Adrenal gland (tissue), 12 donors: Measurements from ENCODE around the gene PTPN5. TPM values are rescaled to one million over a fixed set of nuclear protein-coding genes. Genes with fewer than 3 reads are reported as not detected.
A peak's percentile ranks its signal among the peaks of the same experiment; 100 is the strongest.

ENCODE experiments used
- DNase-seq, 7 donors: peaks; one replicate each; pipeline ENCODE4 v3.0.0-alpha.2; 2019 to 2020
- H3K27ac ChIP-seq, 5 donors: fragments of 200-600 bp; sonication (generic) in 4 of 5; 1 replicate in 3 of 5; 2 replicates in 2 of 5; pipeline versions ENCODE4 v1.5.1 to v1.8.0; 2016 to 2020; ENCODE audit warnings: mild to moderate bottlenecking in 1 of 5
- H3K27me3 ChIP-seq: fragments of 200-600 bp; 2 replicates; pipeline ENCODE4 v1.8.0; 2021
- H3K36me3 ChIP-seq, 2 donors: fragments of 200-600 bp; replicated peaks in 1 of 2; 1 replicate in 1 of 2; 2 replicates in 1 of 2; pipeline versions ENCODE4 v1.5.1 to v1.8.0; 2018 to 2022
- H3K4me1 ChIP-seq, 2 donors: fragments of 200-600 bp; replicated peaks in 1 of 2; 1 replicate in 1 of 2; 2 replicates in 1 of 2; pipeline versions ENCODE4 v1.5.1 to v1.8.0; 2018 to 2021
- H3K4me3 ChIP-seq, 4 donors: fragments of 200-600 bp; sonication (generic) in 3 of 4; one replicate each; pipeline ENCODE4 v1.5.1; 2016 to 2018
- H3K9me3 ChIP-seq, 3 donors: fragments of 200-600 bp; sonication (generic) in 1 of 3; replicated peaks in 1 of 3; 1 replicate in 2 of 3; 2 replicates in 1 of 3; pipeline versions ENCODE4 v1.5.1 to v1.8.0; 2016 to 2021
- CTCF ChIP-seq, 6 experiments: fragments of 450-650 bp in 4 of 6; fragments of 200-600 bp in 2 of 6; sonication (generic) in 1 of 6; IDR thresholded peaks; 1 replicate in 5 of 6; 2 replicates in 1 of 6; pipeline versions ENCODE4 v1.5.1 to v1.8.0; 2016 to 2021; ENCODE audit warnings: antibody characterized with exemption in 6 of 6, mild to moderate bottlenecking in 2 of 6, moderate library complexity in 1 of 6
- POLR2A ChIP-seq, 2 donors: fragments of 450-650 bp; IDR thresholded peaks; one replicate each; pipeline ENCODE4 v1.6.1; 2017; ENCODE audit warnings: antibody characterized with exemption in 2 of 2, mild to moderate bottlenecking in 2 of 2, moderate library complexity in 1 of 2
- WGBS, 4 donors: extraction: QIAGEN DNeasy Blood & Tissue Kit in 2 of 4; methylation state at CpG; one replicate each; pipeline versions ENCODE4 v1.1.5 to v1.1.7; 2013 to 2017; 5-methylcytosine and 5-hydroxymethylcytosine counted together
- intact Hi-C, 2 donors: fragments of 100-400 bp; cut with DNase I; formaldehyde crosslinking; loops; one replicate each; pipeline versions ENCODE4 v1.14.1 to v1.15.0; 2022 to 2023
- polyA plus RNA-seq, 3 donors: library from polyadenylated mRNA; stranded (reverse); fragments of 200-250 nt in 2 of 3; fragments of 350-450 nt in 1 of 3; fragmentation: Illumina TruSeq in 1 of 3; extraction: RNeasy Lipid Tissue Mini Kit (QIAGEN cat#74804) in 1 of 3; gene quantifications; one replicate each; pipeline ENCODE4 v1.2.3, GENCODE V29; 2013 to 2014
- total RNA-seq, 9 donors: library from RNA; depleted of rRNA in 4 of 9; stranded (reverse); fragments of >200 nt in 4 of 9; fragments of 120-200 nt in 1 of 9; fragmentation: NEBNext Ultra II Directional in 1 of 9; extraction: Animal tissue kit (Norgen Biotek cat#: 25700) in 1 of 9; gene quantifications; one replicate each; pipeline versions ENCODE4 v1.1.0 to v1.2.4, GENCODE V29; 2013 to 2023
- donor health status: healthy with polysubstance abuse.
- donor health status: Bipolar disorder and iron deficiency.
- donor health status: DM: yes; HTN: yes; CAD: no.
- donor health status: DM: no; HTN: no; CAD: no.
- donor health status: DM: no; HTN: no; CAD: no.
- donor health status: DM: yes; HTN: yes; CAD: no.

The PTPN5 gene
- total and polyA plus RNA-seq, 12 donors: 0.06 to 1.3 (median 0.28) TPM; not detected in 2

- Histone ChIP-seq H3K4me1 (peaks cover 8 to 9% of the 10 kb centered on the region in 2 donors), H3K27ac (peak overlapping the region in 1 of 5 donors; percentile 74), H3K27me3 (no peaks in the 10 kb centered on the region), H3K4me3 (no peak overlapping the region), H3K9me3 (no peaks in the 10 kb centered on the region), H3K36me3 (no peaks in the 10 kb centered on the region)
- peak in 3 of 7 donors; percentile 14 to 30 (median 27) for DNase-seq
- WGBS, 4 donors: 65 to 86% (median 73%) methylated on average over 13 of the region's 13 CpGs
- TF ChIP-seq CTCF (IDR thresholded peaks at IDR 0.05) (no peak), POLR2A (IDR thresholded peaks at IDR 0.05) (no peak)
- intact Hi-C loops: no loop called here
These were observed 42.7 kb downstream of the PTPN5 start for GRCh38 chr11:18748766-18749365.

- intact Hi-C loops: no loop called here
- no peak for TF ChIP-seq POLR2A (IDR thresholded peaks at IDR 0.05)
- no peak for TF ChIP-seq CTCF (IDR thresholded peaks at IDR 0.05)
- H3K36me3 ChIP-seq: no peaks in the 10 kb centered on the region
- no peaks in the 10 kb centered on the region for H3K9me3 ChIP-seq
- WGBS, 4 donors: 79 to 89% (median 83%) methylated on average over 6 of the region's 6 CpGs
- no peak overlapping the region for H3K4me3 ChIP-seq
- no peaks in the 10 kb centered on the region for H3K27me3 ChIP-seq
- H3K4me1 ChIP-seq: peaks cover 8 to 9% of the 10 kb centered on the region in 2 donors
- no peak for DNase-seq
- no peak overlapping the region for H3K27ac ChIP-seq
These were observed 46.3 kb downstream of the PTPN5 start for GRCh38 chr11:18745251-18745650.

GRCh38 chr11:18743900-18744514 lies 47.6 kb downstream of the PTPN5 start:
- H3K27me3 ChIP-seq: no peaks in the 10 kb centered on the region
- no peaks in the 10 kb centered on the region for H3K4me1 ChIP-seq
- H3K4me3 ChIP-seq: no peak overlapping the region
- DNase-seq: no peak
- no peaks in the 10 kb centered on the region for H3K9me3 ChIP-seq
- H3K27ac ChIP-seq: no peak overlapping the region
- no peak for TF ChIP-seq POLR2A (IDR thresholded peaks at IDR 0.05)
- TF ChIP-seq CTCF (IDR thresholded peaks at IDR 0.05): no peak
- H3K36me3 ChIP-seq: no peaks in the 10 kb centered on the region
- intact Hi-C loops: no loop called here
- 77 to 91% (median 86%) methylated on average over 9 to 15 of the region's 15 CpGs for WGBS, 4 donors

GRCh38 chr11:18743365-18743764 lies 48.2 kb downstream of the PTPN5 start:
- DNase-seq: no peak
- Histone ChIP-seq H3K27ac (no peak overlapping the region), H3K4me3 (no peak overlapping the region), H3K9me3 (no peaks in the 10 kb centered on the region), H3K4me1 (no peaks in the 10 kb centered on the region), H3K27me3 (no peaks in the 10 kb centered on the region), H3K36me3 (no peaks in the 10 kb centered on the region)
- 88 to 95% (median 89%) methylated on average over 4 to 10 of the region's 10 CpGs for WGBS, 4 donors
- intact Hi-C loops: no loop called here
- TF ChIP-seq POLR2A (IDR thresholded peaks at IDR 0.05) (no peak), CTCF (IDR thresholded peaks at IDR 0.05) (no peak)
